ENCODE measurements around the gene EXOSC10.

EXOSC10 gene

DNA sequence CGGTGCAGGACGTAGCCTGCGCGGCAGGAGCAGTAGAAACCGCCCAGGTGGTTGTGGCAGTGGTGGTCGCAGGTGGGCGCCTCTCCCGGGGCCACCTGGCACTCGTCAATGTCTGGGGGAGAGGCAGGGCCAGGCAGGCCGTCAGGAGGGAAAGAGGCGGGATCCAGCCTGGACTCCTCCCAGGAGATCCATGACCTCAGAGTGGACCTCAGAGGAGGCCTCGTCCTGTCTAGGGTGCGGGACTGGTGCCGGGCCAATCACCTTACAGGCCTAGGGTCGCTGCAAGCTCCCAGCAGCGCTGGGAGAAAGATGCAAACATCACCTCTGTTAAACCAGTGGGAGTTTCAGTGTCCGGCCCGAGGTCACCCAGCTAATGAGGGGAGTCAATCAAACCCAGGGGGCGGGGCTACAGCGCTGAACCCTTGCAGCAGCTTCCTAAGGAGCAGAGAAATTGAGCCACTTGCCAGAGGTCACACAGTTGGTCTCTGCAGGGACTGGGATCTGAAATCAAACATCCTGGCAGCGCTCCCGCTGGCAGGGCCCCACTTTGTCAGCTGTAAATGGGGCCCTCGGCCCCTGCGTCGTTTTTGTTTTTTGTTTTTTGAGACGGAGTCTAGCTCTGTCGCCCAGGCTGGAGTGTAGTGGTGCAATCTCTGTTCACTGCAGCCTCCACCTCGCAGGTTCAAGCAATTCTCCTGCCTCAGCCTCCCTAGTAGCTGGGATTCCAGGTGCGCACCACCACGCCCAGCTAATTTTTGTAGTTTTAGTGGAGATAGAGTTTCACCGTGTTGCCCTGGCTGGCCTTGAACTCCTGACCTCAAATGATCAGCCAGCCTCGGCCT is 54.0 kb downstream of the EXOSC10 start:
- no peak for DNase-seq (ENCODE audit: low read depth)
- TF ChIP-seq MAX (IDR thresholded peaks at IDR 0.05; ENCODE audit: low read depth, low read length): no peak
- TF ChIP-seq CTCF (IDR thresholded peaks at IDR 0.05; ENCODE audit: low read depth, low read length): no peak
- TF ChIP-seq MYC (IDR thresholded peaks at IDR 0.05; ENCODE audit: low read depth, low read length): no peak
- TF ChIP-seq POLR2A (IDR thresholded peaks at IDR 0.05; ENCODE audit: extremely low read depth, insufficient read length): no peak
- H3K4me3 ChIP-seq (ENCODE audit: low read depth, low read length): no peak overlapping the region

DNA sequence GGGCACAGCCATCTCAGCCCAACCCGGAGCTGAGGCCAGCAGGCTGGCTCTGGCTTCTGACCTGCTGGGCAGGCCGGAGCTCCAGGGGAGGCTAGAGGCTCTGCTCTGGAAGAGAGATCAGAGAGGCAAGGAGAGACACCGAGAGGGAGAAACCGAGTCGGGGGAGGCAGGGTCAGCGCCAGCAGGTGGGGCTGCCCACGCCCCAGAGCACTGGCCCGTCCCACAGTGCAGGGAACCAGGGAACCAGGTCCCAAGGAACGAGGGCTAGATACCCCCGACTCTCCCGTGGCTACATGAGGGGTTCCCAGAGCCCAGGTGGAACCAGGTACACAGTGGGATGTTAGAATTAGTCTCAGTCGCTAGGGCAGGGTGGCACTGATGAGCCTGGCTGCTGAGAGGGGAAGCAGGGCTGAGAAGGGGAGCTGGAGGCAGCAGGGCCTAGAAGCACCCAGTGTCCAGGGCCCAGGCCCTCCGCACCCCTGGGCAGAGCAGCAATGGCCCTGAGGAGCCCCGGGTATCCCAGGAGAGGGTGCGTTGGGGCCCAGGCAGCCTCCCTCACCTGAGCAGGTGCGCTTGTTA is 54.7 kb downstream of the EXOSC10 start:
- no peak overlapping the region for H3K4me3 ChIP-seq (ENCODE audit: low read depth, low read length)
- TF ChIP-seq MYC (IDR thresholded peaks at IDR 0.05; ENCODE audit: low read depth, low read length): no peak
- TF ChIP-seq POLR2A (IDR thresholded peaks at IDR 0.05; ENCODE audit: extremely low read depth, insufficient read length): no peak
- TF ChIP-seq CTCF (IDR thresholded peaks at IDR 0.05; ENCODE audit: low read depth, low read length): no peak
- no peak for TF ChIP-seq MAX (IDR thresholded peaks at IDR 0.05; ENCODE audit: low read depth, low read length)
- no peak for DNase-seq (ENCODE audit: low read depth)

GRCh38 chr1:11044086-11044848 is 55.4 kb downstream of the EXOSC10 start:
- no peak overlapping the region for H3K4me3 ChIP-seq (ENCODE audit: low read depth, low read length)
- DNase-seq (ENCODE audit: low read depth): no peak
- TF ChIP-seq POLR2A (IDR thresholded peaks at IDR 0.05; ENCODE audit: extremely low read depth, insufficient read length) (no peak), CTCF (IDR thresholded peaks at IDR 0.05; ENCODE audit: low read depth, low read length) (no peak), MYC (IDR thresholded peaks at IDR 0.05; ENCODE audit: low read depth, low read length) (no peak), MAX (IDR thresholded peaks at IDR 0.05; ENCODE audit: low read depth, low read length) (no peak)

- no peak for DNase-seq (ENCODE audit: low read depth)
- H3K4me3 ChIP-seq (ENCODE audit: low read depth, low read length): no peak overlapping the region
- no peak for TF ChIP-seq CTCF (IDR thresholded peaks at IDR 0.05; ENCODE audit: low read depth, low read length)
Observed at GRCh38 chr1:11042995-11043874, 56.4 kb downstream of the EXOSC10 start.

DNA sequence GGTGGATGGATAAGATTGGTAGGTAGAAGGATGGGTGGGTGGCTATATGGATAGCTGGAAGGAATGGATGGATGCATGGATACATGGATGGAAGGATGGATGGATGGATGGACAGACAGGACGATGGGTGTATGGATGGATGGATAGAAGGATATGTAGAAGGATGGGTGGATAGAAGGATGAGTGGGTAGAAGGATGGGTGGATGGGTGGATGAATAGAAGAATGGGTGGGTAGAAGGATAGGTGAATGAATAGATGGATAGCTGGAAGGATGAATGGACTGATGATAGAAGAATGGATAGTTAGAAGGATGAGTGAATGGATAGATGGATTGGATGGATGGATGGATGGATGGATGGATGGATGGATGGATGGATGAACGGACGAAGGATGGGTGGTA is 57.6 kb downstream of the EXOSC10 start:
- no peak overlapping the region for H3K4me3 ChIP-seq (ENCODE audit: low read depth, low read length)
- no peak for TF ChIP-seq POLR2A (IDR thresholded peaks at IDR 0.05; ENCODE audit: extremely low read depth, insufficient read length)
- TF ChIP-seq MYC (IDR thresholded peaks at IDR 0.05; ENCODE audit: low read depth, low read length): no peak
- TF ChIP-seq CTCF (IDR thresholded peaks at IDR 0.05; ENCODE audit: low read depth, low read length): no peak
- no peak for TF ChIP-seq MAX (IDR thresholded peaks at IDR 0.05; ENCODE audit: low read depth, low read length)

More for the DNA sequence above, 57.6 kb downstream of the EXOSC10 start:
- no peak for DNase-seq (ENCODE audit: low read depth)

All from NB4 (cell line).